HG03439 (cell line): ENCODE measurements around the gene PRR22.
A peak's percentile ranks its signal among the peaks of the same experiment; 100 is the strongest.

Experiments
- ATAC-seq: cut with Tn5 transposase; IDR thresholded peaks from one replicate; pipeline ENCODE4 v1.9.1; 2021; ENCODE audit warnings: mild to moderate bottlenecking, moderate library complexity; ENCODE audit not compliant: unreplicated experiment

The PRR22 gene

DNA sequence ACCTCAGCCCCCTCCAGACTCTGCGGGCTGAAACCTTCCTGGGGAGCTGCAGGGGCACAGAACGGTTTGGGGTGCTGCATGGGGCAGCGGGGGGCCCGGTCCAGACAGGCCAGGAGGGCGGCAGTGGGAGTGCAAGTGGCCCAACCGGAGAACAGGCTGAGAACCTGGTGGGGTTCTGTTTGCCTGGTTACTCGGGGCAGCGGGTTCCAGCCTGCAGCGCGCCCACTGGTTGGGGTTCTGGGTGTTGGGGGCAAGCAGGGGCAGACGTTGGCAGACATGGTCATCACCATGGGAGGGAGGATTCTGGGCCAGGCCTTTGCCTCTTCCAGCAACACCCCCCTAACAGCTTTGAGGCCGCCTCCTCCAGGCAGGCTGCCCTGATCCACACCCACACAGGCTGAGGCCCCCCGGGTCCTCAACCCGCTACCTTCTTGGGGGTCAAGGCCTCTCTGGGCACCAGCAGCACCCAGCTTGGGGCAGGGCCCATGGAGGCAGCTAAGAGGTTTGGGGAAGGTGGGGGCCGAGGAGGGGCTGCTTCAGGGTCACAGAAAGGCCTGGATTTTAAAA is at the start of gene PRR22:
Gene PRR22 (minus strand): TSS at position 166 of the 567 bp plus-strand sequence. CDS start 86 bp downstream, at position 80.
- ATAC-seq: no peak

DNA sequence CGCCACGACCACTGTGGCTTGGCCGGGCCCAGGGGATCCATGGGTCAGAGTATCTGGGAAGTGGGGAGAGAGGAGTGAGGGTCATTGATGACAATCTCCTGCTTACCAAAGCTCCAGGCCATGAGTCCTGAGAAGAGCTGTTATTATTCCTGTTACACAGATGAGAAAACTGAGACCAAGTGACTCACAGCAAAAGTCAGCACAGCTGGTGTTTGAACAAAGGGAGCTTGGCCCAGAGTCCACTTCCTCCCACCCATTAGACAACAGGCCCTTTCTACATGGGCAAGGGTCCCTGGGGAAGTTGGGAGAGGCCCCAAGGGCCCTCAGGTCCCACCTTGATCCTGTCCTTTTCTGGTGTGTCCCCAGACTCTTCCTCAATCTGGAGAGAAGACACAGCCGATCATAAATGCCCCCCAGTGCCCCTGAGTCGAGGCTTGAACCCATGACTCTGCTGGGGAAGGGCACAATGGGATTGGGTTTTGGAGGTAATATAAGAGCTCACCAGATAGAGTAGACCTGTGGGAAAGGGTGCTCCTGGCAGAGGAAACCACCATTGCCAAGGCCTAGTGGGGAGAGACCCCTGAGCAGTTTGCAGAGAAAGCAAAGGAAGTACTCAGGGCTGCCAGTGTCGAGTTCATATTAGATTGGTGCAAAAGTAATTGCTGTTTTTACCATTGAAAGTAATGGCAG is 48.1 kb upstream of the PRR22 start:
- ATAC-seq: no peak

DNA sequence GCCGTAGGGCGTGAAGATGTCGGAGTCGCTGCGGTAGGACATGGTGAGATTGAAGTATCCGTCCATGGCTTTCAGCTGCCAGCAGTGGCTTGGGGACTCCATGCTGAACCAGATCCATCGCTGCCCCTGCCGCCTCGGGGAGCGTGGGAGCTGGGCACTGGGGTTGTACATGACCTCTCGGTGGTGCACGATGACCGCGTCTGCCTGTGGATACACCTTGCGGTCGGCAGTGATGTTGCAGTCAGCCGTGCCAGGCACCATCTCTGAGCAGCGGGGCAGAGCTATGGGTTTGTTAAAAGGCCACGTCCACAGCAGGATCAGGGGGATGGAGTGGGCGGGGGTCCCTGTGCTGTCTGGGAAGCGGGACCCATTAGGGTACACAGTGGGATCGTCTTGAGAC is 47.5 kb upstream of the PRR22 start:
- ATAC-seq: no peak

DNA sequence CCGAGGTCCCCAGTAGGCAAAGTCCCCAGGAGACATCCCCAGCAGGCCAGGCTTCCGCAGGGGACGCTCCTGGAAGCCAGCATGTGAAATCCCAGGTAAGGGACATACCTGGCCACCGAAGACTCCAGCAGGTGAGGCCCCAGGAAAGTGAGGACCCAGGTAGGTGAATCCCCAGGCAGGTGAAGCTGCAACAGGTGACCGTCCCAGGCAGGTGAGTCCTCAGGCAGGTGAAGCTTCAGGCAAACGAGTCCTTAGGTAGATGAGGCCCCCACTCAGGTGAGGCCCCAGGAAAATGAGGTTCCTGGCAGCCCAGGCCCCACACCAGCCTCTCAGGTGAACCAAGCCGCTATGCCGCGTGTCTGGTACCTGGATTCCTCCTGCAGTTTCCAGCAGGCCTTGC is 46.6 kb upstream of the PRR22 start:
- no peak for ATAC-seq

DNA sequence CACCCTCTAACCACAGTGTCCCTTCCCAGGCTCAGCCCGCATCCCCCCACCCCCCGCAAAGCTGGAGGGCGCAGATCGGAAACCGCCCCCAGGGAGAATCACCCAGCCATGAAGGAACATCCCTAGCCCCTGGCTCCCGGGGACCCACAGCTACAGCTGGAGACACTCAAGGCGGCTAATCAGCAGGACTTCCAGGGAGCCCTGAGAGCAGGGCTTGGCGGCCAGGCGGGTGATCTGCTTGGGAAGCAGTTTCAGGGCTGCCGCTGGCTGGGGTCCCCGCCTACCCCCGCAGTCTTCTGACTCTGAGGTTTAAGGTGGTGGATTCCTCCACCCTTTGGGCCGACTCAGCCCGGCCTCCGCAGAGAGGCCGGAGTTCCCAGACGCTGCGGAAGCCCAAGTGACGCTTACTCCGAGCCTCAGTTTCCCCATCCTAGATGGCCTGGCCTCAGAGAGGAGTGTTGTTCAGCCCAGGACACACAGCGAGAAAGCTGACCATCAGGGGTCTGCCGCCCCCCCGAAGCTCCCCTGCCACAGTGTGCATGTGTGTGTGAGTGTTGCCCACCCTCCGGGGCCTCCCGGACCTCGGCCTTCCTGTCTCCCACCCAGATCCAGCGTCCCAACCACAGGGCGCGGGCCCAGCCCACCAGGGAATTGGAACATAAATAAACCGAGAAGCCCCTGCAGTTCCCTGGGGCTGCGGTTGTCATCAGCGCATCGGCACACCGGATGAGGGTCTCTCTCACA is 45.2 kb upstream of the PRR22 start:
- ATAC-seq: no peak

DNA sequence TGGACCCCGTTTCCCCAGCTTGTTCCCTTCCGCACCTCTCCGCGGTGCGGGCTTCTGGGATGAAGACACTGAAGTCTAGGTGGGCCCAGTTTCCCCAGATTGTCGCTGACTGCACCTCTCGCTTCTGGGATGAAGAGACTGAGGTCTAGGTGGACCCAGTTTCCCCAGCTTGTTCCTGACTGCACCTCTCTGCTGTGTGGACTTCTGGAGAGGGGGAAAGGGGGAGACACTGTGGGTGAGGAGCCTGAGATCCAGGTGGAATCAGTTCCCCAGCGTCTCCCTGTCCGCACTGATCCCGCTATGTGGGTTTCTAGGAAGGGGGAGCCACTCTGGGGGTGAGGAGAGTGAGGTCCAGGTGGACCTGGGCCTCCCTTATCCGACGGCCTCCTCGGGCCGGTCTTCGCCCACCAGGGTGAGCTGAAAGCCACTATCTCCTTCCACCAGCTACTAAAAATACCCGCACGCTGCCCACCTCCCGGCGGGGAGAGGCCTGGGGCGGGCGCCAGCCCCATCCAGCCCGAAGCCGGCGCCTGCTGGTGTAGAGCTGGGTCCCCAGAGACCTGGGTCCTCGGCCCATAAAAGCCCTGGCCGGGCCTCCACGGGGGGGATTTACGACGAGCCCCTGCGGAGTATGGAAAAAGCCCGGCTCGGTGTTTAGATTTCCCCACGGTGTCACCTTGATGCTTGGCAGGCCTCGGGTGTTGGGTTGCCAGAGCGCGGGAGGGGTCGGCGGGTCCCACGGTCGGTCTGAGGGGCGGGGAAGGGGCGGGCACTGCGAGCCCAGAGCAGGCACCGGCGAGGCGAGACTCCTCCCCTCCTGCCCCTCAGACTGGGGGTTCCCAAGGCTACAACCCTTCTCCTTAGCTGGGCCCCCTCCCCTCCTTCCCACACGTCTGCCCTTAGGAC is 44.4 kb upstream of the PRR22 start:
- ATAC-seq: no peak

DNA sequence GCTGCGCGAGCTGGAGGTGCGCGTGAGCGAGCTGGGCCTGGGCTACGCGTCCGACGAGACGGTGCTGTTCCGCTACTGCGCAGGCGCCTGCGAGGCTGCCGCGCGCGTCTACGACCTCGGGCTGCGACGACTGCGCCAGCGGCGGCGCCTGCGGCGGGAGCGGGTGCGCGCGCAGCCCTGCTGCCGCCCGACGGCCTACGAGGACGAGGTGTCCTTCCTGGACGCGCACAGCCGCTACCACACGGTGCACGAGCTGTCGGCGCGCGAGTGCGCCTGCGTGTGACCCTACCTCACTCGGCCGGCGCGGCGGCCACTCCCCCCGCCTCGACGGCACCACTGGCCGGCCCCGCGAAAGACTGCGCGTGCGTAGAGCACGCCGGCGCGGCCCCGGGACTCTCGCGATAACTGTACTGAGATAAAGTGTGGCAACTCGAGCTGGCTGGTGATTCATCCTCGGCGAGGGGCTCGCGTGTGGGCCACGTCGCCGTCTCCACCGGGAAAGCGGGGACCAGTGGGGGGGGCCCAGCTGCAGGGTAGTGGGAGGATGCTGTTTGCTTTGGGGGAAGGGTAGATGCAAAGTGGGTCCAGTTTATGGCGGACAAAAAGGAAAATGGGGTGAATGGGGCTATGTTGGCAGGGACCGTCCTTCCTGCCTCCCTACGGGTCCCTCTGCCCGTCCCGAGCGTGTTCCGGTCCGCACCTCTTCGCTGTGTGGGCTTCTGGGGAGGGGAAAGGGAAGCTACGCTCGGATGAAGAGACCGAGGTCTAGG is 43.5 kb upstream of the PRR22 start:
- peak; percentile 77 for ATAC-seq

DNA sequence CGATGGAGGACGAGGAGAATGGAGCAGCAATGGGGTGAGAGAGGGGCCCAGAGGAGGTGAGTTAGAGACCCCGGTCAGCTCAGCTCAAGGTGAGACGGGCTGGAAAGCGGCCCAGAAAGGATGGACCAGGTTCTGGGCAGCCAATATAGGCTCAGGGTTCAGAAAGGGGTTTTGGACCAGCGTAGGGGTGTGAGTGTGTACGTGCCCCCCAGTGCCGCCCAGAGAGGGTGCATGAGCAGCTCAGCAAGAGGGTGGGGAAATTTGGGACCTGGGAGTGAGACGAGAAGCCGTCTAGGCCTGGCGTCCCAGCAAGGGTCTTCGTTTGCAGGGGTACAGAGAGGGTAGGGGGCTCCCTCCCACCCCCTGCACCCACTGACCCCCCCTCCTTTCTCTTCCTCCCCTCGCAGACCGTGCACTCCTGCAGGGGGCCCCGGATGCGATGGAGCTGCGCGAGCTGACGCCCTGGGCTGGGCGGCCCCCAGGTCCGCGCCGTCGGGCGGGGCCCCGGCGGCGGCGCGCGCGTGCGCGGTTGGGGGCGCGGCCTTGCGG is 42.9 kb upstream of the PRR22 start:
- no peak for ATAC-seq

DNA sequence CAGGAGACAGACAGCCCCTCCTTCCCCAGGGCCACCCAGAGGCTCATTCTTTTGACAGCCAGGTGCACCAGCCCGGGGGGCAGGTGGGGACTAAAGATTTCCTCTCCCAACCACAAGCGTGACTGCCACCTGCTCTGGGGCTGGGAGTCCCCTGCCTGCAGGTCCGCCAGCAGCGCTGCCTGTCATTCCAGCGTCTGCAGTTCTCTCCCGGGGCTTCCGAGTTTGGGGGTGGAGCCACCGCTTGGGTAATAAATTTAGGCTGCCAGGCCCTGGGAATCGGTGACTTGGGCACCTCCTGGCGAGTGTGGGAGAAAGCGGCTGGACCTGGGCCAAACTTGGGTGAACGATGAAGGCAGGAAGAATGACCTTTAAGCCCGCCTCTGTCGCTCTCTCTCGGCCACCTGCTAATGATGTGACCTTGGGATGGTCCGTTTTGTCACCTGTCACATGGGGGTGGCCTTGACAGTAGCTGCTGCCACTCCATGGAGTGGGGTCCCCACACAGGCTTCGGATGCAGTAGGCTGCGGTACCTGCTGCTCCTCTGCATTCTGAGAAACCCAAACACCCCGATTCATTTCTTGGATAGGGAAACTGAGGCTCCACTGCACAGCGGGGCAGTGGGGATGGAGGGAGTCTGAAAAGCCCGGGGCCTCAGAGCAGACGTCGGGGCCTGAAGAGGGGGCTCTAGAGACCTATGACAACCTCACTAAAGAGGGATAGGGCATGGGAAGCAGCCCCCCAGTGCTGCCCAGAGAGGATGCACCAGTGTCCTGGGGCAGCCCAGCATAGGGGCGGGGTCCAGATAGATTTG is 42.2 kb upstream of the PRR22 start:
- ATAC-seq: no peak

DNA sequence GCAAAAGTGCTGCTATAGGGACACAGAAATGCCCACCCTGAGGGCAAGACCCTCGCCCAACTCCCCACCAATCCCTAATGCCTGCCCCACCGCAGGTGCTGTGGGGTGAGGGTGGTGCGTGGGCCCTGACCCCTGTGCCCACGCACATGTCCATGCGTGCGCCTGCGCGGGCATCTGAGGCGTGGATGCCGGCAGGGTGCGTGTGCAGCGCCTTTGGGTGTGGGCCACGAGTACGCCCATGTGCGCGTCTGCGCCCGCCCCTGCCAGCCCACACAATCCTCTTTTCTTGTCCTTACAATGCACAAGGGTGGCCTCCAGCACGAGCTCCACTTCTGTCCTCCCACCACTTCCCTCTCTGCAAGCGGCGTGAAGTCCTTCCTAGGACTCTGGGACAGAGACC is 40.6 kb upstream of the PRR22 start:
- no peak for ATAC-seq

DNA sequence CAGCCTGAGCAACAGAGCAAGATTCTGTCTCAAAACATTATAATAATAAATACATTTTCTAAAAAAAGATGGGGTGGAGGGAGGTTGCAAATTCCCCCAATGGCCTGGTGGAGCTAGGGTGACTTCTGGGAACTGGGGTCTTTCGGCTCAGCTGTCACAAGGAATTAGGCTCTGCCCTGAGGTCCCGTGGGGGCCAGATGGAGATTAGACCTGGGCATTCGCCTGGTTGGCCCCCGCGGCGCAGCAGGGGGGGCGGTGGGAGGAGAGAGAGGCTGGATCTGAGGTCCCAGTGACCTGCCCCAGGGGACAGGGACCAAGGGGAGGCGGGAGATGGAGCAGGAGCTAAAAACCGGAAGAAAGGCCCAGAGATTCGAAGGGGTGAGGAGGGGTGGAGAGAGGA is 40.2 kb upstream of the PRR22 start:
- no peak for ATAC-seq

DNA sequence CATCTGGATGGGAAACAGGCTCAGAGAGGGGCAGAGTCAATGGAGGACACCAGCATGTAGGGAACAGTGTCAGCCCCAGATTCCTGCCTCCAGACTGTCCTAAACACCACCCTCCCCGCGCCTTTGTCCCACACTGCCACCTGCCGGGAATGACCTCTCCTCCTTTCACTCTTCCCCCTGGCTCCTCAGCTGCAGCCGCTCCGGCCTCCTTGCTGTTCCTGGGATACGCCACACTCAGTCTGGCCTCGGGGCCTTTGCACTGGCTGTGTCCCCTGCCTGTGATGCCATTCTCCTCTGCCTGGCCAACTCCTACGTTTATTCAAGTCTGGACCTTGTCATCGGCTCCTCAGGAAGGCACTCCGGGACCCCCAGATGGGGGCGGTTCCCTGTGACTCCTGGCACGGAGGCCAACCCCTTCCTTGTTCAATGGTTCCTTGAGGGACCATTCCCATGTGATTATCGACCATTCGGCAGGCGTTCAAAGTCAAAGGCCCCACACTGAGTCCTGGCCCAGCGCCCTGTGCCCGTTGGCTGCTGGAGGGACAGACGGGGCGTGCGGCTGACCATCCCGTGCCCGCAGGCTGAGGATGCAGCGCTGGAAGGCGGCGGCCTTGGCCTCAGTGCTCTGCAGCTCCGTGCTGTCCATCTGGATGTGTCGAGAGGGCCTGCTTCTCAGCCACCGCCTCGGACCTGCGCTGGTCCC is 39.2 kb upstream of the PRR22 start:
- no peak for ATAC-seq

DNA sequence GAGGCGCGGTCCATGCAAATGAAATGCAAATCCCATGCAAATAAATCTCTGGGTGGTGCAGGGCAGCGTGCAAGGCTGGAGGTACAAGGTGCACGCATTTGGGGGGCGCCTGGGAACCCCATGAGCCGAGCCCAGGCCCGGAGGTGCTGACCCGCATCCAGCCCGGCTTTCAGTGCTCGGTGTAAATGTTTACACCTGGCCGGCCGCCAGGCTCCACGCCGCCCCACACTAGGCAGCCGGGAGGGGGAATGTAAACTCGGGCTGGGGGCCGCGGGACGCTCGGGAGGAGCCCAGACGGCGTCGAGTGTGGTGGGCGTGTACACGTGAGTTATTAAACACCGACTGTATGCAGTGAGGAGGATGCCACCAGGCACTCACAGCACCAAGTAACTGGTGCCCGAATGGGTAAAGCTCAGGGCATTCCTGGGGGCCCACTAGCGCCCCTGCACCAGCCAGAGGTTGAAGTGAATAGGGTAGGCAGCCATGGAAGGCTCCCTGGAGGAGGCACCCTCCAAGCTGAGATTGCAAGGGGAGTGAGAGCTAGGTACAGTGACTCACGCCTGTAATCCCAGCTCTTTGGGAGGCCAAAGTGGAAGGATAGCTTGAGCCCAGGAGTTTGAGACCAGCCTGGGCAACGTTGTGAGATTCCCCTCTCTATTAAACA is 37.8 kb upstream of the PRR22 start:
- no peak for ATAC-seq

DNA sequence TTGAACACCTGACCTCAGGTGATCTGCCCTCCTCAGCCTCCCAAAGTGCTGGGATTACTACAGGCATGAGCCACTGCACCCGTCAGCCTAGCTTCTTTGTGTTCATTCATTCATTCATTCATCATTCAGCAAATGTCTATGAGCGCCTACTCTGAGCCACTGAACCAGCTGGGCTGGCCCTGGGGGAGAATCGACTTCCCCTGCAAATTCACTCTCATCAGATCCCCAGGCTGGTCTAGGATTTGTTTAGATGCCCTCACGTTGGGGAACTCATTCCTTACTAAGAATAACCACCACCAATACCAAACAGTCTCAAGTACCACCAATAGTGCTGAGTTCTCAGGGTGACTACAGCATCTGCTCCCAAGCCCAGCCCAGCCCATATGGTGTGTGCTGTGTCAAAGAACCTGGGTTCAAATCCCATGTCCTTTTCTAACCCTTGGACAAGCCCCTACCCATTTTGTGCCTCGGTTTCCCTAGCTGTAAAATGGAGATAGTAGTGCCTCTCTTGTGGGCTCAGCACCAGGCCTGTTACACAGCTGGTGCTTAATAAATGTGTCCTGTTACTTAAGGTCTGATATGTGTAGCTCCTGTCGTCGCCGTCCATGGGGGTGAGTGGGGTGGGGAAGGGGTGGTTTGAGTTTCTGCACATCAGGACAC is 37.1 kb upstream of the PRR22 start:
- ATAC-seq: no peak

DNA sequence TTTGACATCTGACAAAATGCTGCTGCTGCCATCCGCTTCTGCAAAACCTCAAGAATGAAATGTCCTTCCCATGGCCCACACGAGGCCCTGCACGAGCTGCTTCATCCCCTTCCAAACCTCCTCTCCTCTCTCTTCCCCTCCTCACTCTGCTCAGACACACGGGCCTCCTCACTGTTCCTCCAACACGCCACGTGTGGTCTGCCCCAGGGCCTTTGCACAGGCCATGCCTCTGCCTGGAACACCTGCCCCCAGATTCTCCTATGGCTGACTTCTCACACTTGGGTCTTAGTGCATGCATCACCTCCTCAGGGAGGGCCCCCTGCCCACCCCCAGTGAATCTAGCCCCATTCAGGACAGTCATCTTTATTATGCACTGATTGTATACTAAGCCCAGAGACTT is 36.2 kb upstream of the PRR22 start:
- no peak for ATAC-seq

DNA sequence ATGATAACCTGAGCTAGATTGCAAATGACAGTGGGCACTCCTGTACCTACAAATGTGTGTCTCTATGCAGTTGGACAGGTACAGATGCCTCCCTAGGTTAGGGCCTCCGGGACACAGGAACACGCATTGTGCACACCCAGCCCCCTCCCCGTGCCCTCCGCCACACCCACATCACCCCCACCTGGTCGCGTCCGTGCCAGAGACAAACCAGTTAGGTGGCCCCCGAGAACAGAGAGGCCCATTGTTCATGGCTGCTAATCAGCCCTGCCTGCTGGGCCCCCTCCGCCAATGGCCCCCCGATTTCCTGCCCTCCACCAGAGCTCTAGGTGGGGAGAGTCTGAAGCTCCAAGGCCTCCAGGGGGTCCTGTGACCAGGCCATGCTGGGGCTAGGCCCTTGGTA is 34.0 kb upstream of the PRR22 start:
- ATAC-seq: no peak

DNA sequence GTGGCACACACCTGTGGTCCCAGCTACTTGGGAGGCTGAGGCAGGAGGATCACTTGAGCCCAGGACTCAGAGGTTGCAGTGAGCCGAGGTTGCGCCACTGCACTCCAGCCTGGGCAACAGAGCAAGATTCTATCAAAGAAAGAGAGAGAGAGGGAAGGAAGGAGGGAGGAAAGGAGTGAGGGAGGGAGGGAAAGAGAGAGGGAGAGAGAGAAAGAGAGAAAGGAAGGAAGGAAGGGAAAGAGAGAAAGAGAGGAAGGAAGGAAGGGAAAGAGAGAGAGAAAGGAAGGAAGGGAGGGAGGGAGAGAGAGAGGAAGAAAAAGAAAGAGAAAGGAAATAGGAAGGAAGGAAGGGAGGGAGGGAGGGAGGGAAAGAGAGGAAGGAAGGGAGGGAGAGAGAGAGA is 32.7 kb upstream of the PRR22 start:
- ATAC-seq: no peak

DNA sequence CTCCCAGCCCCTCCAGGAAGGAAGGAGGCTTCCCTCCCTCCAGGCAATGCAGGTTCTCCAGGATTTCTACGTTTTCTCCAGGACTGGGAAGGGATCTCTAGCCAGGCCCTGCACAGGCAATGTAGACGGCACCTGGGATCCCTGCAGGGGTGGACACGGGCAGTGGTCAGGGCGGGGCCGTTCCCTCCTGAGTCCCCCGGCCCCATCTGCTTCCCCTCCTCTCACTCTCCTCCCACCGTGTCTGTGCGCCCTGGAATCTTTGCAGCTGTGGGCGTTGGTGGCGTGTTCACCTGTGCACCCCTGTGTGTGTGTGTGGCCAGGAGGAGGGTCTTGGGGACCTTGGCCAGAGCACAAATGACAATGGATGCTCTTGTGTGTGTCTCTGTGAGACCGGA is 30.3 kb upstream of the PRR22 start:
- no peak for ATAC-seq
